Stimulated activated CD8-positive, alpha-beta memory T cell treated with anti-CD3 and anti-CD28 coated beads, Interleukin-15, amount 100 ng/mL, for 24 hours (primary cell): ENCODE measurements around the gene PLXNA1.

Source experiments
- DNase-seq: peaks from one replicate; pipeline ENCODE4 v3.0.0-alpha.2; 2020; ENCODE audit warnings: low read depth

PLXNA1 gene

DNA sequence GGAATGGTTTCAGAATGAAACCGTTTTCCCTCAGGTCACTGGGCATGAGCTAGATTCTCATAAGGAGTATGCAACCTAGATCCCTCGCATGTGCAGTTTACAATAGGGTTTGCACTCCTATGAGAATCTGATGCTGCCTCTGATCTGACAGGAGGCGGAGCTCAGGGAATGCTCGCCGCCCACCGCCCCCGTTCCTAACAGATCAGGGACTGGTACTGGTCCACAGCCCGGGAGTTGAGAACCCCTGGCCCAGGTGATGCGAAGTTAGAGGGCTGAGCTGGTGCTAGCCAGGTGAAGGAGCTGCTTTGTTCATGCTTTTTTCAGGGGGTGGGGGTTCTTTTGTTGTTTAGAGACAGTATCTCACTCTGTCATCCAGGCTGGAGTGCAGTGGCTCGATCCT lies 15.5 kb upstream of the PLXNA1 start:
- DNase-seq: no peak

DNA sequence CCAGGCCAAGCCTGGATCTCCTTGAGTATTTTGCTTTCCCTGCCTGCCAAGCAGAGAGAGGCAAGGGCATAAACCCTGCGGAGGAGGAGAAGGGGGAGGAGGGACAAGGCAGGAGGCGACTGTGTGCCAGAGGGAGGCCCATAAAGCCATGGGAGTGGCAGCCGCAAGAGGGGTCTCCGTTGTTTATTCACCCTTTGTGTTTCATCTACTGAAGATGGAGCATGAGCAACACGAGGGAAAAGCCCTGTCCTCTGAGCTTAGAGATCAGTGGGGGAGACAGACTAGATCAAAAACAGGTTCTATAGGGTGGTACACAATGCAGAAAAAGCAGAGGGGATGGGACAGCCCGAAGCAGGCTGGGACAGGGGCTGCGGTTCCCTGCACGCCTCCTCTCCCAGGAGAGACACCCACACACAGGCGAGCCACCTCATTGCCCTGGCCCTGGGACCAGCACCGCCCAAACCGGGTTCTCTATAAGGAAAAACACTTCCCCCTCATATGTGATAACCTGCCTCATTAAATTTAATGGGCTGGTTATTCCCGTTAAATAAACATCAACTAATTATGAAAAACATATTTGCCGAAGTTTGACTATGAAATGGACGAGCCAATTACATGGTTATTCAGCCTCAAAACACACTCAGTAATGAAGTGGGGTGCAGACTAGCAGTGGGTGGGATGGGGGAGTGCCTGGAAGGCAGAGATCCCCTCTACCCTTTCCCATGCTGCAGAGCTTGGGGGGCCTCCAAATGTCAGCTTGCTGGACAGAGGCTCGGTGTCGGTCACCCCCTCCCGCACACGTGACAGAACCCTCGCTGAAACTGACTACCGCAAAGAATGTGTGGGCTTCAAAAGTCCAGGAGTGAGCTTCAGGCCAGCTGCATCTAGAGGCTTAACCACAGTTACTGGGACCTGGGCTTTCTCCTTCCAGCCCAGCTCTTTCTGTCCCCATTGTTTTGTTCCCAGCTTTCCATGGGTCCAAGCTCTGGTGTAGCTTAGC lies 14.2 kb upstream of the PLXNA1 start:
- no peak for DNase-seq

DNA sequence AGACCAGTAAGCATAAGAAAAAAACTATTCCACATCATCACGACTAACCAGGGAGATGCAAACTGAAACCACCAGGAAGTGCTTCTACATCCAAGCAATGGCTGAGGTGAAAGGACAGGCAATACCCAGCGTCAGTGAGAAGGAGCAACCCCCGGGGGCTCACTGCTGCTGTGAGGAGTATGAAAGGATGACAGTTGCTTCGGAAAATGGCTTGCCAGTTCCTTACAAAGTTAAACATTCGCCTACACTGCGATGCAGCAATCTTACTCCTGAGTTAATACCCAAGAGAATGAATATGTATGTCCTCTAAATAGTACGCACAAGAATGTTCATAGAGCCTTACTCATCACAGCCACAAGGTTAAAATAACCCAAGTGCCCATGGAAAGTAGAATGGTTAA lies 13.3 kb upstream of the PLXNA1 start:
- no peak for DNase-seq

DNA sequence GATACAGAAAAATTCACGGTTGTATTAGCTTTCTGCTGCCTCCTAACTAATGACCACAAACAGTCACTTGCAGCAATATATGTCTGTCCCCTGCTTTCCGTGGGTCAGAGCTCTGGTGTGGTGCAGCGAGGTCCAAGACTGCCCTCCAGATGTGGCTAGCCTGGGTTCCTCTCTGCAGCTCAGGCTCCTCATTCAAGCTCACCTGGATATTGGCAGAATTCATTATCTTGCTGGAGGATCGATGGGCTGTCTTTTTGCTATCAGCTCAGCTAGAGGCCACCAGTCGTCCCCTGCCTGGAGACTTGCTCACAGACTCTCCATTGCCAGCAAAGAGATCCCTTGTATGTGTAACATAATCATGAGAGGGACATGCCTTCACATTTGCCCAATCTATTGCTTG lies 12.8 kb upstream of the PLXNA1 start:
- no peak for DNase-seq

DNA sequence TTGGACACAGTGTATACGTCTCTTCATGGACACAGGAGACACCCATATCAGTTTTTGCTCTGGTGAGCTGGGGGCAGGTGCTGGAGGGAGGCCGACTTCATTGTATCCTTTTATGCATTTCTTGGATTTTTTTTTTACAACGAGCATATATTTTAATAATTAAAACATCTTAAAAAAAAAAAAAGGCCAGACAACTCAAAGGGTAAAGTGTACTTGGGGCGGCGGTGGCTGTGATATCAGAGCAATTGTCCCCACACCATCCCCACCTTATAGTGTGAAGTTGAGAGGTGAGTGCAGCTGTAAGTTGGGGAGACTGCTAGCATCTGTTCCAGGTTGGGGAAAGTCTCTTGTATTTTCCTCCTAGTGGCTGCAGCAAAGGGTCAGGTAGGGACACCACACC lies 12.0 kb upstream of the PLXNA1 start:
- no peak for DNase-seq

DNA sequence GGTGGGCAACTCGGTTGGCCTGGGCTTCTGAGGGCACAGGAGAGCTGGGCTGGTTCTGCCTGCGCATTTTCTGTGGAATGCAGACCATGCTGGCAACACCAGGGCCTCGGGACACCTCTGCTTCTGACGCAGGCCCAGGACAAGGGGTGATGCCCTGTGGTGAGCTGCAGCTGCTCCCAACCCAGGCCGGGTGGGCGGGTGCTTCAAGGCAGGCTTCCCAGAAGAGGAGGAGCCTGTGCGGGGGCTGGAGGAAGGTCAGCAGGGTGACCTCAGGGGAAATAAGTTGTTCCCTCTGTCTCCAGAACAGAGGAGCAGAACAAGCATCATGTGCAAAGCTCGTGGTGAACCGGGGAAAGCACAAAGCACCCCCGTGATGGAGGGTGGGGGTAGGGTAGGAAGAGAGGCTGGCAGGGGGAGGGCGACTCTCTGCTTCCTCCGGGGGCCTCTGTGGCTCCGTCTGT lies 11.0 kb upstream of the PLXNA1 start:
- no peak for DNase-seq

DNA sequence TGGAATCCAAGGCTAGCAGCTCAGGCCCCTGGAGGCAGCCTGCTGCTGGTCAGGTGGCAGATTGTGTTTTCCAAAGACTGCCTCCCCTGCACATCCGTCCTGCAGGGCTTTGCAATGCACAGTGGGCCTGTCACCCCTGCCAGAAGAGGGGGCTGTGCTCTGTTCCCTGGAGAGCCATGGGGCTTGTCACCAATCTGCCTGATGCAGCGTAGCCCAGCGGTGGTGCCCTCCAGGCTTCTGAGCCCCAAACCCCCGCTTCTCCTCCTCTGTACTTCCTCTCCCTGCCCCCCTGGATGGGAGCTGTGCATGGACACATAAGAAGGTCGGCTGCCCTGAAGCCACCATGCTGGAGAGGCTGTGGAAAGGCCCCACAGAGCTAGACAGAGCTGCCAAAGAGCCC lies 10.0 kb upstream of the PLXNA1 start:
- DNase-seq: no peak

DNA sequence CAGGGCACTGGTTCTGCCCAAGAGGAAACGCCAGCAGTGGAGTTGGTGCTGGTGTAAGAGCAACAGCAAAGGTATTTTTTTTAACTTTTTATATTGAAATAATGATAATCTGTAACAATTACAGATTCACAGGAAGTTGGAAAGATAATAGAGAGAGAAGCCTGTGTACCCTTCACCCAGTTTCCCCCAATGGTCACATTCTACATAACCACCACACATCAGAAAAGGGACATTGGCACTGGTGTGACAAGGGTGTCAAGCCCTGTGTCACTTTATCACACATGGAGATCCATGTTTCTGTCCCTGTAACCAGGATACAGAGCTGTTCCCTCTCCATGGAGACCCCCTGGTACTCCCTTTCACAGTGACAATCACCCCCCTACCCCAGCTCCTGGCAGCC lies 9.1 kb upstream of the PLXNA1 start:
- no peak for DNase-seq

DNA sequence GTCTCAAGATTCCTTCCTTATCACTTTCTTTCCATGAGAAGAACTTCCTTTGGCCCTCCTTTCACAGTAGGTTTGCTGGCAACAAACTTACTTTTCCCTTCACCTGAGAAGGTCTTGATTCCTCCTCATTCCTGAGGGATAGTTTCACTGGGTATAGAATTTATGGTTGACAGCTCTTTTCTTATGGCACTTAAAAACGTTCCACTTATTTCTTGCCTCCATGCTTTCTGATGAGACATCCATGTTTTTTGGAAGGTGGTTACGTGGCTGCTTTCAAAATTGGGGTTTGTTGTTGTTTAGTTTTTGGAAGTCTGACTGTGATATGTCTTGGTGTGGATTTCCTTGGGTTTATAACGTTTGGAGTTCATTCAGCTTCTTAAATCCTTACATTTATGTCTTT lies 8.2 kb upstream of the PLXNA1 start:
- DNase-seq: no peak

DNA sequence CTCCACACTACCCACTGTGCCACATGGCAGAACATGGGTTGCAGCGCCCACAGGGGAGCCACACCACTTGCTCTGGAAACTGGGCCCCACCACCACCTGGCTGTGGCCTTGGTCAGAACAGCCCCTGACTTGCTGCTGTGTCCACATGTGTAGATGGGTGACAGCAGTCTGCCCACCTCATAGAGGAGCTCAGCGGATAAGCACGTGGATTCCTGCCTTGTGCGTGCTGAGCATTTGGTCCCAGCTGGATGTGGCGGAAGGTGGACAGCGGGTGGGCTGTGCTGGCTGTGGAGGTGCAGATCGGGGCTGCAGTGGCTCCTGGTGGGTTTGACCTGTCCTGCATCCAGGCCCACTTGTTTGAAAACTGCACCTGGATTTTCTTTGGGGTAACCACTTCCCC lies 6.0 kb upstream of the PLXNA1 start:
- DNase-seq: no peak

DNA sequence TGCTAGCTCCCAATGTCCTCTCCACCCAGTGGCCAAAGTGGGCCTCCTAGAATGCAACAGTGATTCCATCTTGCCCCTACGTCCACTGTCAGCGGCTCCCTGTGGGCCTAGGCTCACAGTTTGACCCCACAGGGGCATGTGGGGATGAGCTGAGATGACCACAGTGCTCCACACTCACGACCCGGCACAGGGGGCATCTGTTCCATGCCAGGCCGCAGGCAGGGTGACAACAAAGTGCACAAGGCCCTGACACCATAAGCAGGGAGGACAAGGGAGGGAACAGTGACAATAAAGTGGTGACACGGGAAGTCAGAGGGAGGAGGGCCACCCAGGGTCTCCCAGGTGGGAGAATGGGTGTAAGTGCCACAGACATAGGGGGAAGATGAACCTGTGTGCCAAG lies 5.1 kb upstream of the PLXNA1 start:
- DNase-seq: no peak

DNA sequence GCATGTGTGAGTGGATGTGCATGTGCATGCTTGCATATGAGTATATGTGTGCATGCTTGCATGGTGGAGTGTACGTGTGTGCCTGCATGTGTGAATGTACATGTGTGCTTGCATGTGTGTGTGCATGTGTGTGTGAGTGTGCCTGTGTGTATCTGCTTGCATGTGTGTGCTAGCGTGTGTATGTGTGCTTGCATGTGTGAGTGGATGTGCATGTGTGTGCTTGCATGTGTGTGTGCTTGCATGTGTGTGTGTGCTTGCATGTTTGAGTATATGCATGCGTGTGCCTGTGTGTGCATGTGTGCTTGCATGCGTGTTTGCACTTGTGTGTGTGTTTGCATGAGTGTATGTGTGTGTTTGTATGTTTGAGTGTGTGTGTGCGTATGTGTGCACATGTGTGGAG lies 4.6 kb upstream of the PLXNA1 start:
- DNase-seq: no peak

DNA sequence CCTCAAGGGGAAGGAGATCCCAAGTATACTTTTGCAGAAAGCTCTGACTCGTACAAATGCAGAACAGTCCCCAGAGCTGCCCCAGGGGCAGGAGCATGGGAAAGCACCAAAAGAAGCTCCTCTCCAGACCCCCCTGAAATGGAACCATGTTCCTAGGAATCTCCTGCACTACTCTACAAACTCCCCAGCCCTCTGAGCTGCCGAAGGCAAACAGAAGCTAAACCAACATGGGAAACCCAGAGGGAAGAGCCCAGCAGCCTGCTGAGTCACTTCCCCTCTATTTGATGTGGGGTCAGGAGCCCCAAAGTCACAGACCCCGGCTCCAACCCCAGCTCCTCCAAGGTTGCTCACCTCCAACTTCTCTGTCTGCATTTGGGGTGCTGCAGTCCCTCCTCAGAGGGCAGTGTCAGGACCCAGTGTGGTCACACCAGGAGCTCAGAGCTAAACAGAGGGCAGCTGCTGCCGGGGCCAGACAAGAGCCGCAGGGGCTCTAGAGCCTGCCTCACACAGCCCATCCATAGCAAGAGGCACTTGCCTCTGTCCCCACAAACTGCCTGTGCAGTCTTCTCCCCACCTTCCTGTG lies 3.8 kb upstream of the PLXNA1 start:
- no peak for DNase-seq

DNA sequence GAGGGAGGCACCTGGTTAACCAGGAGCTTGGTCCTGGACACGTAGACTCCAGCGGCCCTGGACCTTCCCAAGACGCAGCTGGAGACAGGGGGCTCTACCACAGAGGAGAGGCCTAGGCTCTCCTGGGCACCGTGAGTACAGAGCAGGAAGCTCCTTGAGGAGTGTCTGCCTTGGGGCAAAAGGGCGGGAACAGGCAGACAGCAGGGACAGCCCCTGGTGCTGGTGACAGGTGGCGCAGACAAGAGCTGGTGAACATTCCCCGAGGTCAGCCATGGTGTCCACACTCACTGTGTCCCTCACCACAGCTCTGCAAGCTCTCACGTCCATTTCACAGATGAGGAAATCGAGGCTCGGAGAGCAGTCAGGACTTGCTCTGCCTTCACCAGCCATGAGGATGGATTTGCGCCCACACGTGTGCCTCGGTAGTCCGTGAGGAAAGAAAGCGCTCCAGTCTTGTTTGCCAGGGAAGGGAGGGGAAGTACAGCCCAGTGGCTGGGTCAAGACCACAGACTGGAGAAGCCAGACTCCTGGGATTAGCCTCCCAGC lies 2.6 kb upstream of the PLXNA1 start:
- no peak for DNase-seq

DNA sequence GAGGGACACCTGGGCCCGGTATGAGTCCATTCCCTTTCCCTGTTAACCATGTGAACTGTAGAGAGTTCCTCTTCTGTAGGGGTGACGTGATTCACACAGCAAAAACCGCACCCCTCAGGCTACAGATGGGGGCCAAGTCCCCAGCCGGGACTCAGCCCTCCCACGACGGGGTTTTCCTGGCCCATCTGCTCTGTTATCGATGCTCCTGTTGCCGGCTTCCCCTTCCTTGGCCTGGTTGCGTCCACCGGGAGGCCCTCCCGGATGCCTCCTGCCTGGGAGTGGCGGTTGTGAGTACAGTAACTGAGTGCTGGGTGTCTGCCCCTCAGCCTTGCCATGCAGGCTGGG lies 817 bp upstream of the PLXNA1 start:
- no peak for DNase-seq

DNA sequence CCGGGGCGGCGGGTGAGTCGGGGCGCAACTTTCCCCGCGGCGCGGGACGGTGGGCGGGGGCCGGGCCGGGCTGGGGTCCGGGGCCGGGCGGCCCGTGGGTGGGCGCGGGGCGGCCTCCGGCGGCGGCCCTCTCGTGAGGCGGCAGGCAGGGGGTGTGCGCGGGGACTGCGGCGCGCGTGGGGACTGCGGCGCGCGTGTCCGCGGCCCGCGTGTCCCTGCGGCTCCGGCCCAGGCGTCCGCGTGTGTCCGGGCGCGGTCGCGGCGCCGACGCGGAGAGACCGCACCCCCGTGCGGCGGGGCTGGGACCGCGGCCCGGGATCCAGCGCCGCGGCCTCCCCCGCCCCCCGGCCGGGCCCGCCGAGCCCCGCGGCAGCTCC lies 349 bp downstream of the PLXNA1 start:
- no peak for DNase-seq

DNA sequence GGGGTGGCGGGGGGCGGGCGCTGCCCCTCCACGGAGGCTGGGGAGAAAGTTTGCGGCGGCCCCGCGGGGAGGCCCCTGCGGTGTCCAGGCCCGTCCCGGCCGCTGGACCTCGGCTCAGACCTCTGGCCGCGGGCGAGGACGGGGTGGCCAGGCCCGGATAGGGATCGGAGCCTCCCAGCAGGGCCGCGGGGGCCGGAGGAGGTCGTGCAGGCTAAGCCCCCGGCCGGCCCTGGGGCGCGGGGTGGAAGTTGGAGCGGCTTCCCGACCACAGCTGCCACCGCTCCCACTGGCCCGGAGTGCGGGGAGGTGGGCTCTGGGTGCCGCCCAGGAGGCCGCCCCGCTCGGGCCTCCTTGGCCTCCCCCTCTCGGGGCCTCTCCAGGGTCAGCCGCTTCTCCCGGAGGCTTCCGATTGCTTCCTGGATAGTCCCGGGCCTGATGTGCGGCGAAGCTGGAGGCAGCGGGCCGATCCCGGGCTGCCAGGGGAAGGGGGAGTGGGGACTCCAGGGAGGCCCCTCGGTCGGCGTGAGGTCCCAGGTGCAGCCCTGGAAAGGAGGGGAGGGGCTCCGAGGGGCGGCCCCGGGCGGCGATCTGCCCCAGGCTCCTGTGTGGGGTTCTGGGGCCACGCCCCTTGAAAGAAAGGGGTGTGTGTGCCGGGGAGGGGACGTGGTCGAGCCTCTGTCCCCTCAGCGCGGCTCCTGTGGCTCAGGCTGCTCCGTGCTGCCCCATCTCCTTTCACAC lies 907 bp downstream of the PLXNA1 start:
- DNase-seq: no peak

DNA sequence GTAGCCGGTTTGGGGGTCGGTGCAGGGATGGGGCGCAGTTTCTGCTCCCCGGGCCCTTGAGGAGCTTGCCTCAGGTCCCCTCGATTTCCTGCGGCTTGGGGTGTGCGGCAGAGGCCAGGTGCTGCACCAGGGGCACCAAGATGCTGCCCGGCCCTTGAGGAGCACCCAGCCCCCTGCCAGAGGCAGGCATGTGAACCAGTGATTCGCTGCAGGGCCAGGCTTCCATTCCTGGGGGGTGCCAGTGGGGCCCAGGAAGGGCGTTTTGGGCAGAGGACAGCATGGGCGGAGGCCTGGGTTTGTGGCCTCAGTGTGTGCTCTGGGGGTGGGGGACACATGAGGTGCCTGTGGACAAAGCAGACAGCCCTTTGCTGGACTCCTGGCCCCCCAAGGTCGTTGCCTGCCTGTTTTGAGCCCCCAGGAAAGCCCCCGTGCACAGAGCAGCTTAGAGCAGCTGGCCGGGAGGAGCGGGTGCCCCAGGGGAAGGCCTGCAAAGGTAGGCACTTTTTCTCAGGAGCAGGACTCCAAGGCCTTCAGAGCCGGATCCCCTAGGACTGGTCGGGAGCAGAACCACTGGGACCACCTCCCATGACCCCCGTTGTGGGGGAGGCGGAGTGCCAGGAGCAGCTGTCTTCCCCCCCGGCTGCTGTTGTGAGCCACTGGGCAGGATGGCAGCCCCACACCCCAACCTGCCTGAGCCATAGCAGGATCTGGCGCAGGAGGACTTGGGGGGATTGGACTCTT lies 1.6 kb downstream of the PLXNA1 start:
- DNase-seq: no peak

DNA sequence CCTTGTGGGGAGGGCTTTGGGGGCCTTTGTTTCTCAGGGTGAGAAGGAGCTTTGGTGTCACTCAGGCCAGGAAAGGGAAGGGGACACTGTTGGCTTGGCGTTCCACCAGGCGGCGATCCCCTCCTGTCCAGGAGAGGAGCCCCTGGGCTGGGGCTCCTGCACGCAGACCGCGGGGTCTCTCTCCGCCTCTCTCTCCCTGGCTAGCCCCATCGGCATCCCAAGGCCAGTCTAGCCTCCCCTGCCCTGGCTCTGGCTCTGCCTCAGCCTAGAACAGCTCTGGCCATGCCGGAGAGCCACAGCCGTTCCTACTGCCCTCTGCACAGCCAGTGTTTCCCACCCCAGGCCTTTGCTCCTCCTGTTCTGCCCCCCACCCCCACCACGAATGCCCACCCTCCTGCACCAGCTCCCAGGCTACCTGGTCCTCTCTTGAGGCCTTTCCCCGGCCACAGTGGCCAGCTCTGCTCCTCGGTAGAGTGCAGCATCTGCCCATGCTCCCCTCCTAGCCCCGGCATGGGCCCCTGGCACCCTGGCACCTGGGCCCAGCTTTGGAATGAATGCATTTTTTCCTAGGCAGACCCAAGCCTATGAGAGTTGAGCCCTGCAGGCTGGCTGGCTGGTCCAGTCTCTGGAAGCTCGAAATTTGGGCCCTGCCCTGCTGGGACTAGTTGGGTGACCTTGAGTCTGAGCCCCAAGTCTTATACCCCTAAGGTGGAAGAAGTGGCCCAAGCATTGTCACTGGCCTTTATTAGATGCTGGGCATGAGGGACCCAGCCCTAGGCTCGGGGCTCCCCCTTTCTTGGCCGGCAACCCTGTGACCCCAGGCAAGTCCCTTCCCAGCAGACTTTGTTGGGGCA lies 2.4 kb downstream of the PLXNA1 start:
- no peak for DNase-seq

DNA sequence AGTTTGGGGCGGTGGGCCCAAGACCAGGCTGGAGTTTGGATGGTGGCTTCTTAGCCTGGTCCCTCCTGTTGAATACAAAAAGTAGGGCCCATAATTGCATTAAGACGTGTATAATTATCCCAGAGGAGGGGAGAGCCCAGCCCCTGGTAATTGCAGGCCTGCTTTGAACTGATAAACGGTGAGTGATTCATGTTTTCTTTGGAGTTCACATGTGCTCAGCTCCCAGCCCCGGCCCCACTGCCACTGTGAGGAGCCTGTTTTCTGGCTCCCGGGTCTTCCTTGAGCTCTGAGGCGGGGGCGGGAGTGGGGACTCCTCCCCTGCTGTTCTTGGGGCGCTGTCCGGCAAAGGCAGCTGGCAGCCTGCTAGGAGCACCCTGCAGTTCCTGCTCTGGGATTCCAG lies 3.1 kb downstream of the PLXNA1 start:
- no peak for DNase-seq

DNA sequence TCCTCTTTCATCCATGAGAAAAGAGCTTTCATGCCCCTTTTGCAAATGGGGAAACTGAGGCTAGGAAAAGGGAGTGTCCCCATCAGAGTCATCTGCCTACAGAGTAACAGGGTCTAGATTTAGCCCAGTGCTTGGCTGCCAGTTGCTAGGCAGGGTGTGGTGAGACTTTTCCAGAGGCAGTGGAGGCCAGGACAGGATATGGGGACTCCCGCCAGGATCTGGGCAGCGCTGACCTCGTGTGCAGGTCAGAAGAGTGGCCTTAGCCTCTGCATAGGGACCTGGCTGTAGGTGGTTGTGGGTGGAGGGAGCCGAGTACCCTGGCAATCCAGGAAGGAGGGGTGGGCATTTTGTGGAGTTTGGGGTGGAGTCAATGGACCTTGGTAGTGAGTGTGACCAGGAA lies 4.2 kb downstream of the PLXNA1 start:
- DNase-seq: no peak
